Mammary epithelial cell (primary cell): ENCODE results near the gene AP2A2.

Source experiments
- CTCF ChIP-seq, 2 donors: IDR thresholded peaks in 1 of 2; conservative IDR thresholded peaks in 1 of 2; 2 replicates each; pipeline ENCODE4 v1.5.1; 2011 to 2012; ENCODE audit warnings: inconsistent platforms in 2 of 2, low read length in 2 of 2, mild to moderate bottlenecking in 2 of 2, control low read depth in 1 of 2, low read depth in 1 of 2; ENCODE audit not compliant: insufficient read depth in 1 of 2; ENCODE audit errors: extremely low read depth in 1 of 2
- EZH2 ChIP-seq: IDR thresholded peaks from 2 replicates; pipeline ENCODE4 v1.6.1; 2012; ENCODE audit warnings: low read length, inconsistent platforms, borderline replicate concordance

DNA sequence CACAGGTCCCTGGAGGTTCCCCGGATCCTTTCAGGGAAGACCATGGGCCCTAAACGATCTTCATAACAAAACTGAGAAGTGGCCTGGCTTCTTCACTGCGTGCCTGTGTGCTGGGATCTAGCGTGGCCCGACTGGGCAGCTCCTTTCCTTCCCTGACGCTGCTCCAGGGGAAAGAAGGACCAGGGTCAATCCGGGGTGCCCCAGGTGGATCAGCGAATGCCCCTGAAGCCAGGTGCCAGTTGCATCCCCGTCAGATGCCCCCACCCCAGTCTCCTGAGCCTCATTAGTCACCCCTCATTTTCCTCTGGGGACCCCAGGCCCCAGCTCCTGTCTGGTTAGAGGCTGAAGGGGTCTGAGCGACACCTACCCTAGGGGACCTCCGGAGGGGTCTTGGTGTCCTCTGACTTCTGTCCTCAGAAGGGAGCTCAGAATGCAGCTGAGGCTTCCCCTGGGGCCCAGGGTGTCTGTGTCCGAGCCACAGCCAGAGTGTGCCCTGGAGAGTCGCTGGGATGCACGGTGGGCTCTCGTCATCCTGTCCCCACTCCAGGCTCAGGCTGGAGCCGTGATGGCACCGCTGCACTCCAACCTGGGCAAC lies 129.5 kb downstream of the AP2A2 start:
- TF ChIP-seq EZH2: no peak
- no peak for TF ChIP-seq CTCF (conservative IDR thresholded peaks at IDR 0.05 in 1 of 2, IDR thresholded peaks at IDR 0.05 in 1 of 2; ENCODE audit: extremely low read depth in 1 of 2, insufficient read depth in 1 of 2, low read depth in 1 of 2, low read length in 2 of 2)
